HG03159 (cell line): ENCODE measurements around the gene MCL1.
"Not testable (repeated sequence)": the region's sequence is repeated elsewhere in the genome, so short reads cannot be mapped to it uniquely, and the experiment has no call there.

ENCODE experiments used
- ATAC-seq: cut with Tn5 transposase; IDR thresholded peaks from one replicate; pipeline ENCODE4 v1.9.1; 2021; ENCODE audit warnings: mild to moderate bottlenecking, moderate library complexity; ENCODE audit not compliant: unreplicated experiment

Gene MCL1

GRCh38 chr1:150603711-150604110 is 24.3 kb upstream of the MCL1 start:
- no peak for ATAC-seq

- not testable (repeated sequence) for ATAC-seq
Measured at GRCh38 chr1:150602372-150602771, 23.0 kb upstream of the MCL1 start.

- no peak for ATAC-seq
Measured at GRCh38 chr1:150601540-150601939, 22.1 kb upstream of the MCL1 start.

GRCh38 chr1:150598346-150598745 is 18.9 kb upstream of the MCL1 start:
- not testable (repeated sequence) for ATAC-seq

GRCh38 chr1:150596976-150597375 is 17.6 kb upstream of the MCL1 start:
- ATAC-seq = no peak

GRCh38 chr1:150596095-150596892 is 16.9 kb upstream of the MCL1 start:
- ATAC-seq = no peak

- no peak for ATAC-seq
Measured at GRCh38 chr1:150582371-150582770, 3.0 kb upstream of the MCL1 start.

GRCh38 chr1:150581962-150582361 is 2.6 kb upstream of the MCL1 start:
- not testable (repeated sequence) for ATAC-seq

GRCh38 chr1:150581437-150581836 is 2.0 kb upstream of the MCL1 start:
- ATAC-seq = not testable (repeated sequence)

- not testable (repeated sequence) for ATAC-seq
Measured at GRCh38 chr1:150580966-150581365, 1.6 kb upstream of the MCL1 start.

- no peak for ATAC-seq
Measured at GRCh38 chr1:150579945-150580642, 684 bp upstream of the MCL1 start.

- no peak for ATAC-seq
Measured at GRCh38 chr1:150578272-150579109, 919 bp downstream of the MCL1 start.

GRCh38 chr1:150577557-150578271 is 1.7 kb downstream of the MCL1 start:
- ATAC-seq = no peak

GRCh38 chr1:150576794-150577556 is 2.4 kb downstream of the MCL1 start:
- no peak for ATAC-seq

GRCh38 chr1:150576367-150576711 is 3.1 kb downstream of the MCL1 start:
- ATAC-seq = no peak

GRCh38 chr1:150575518-150576366 is 3.7 kb downstream of the MCL1 start:
- ATAC-seq = no peak

- ATAC-seq = no peak
Measured at GRCh38 chr1:150575072-150575489, 4.3 kb downstream of the MCL1 start.

GRCh38 chr1:150574260-150575071 is 4.9 kb downstream of the MCL1 start:
- no peak for ATAC-seq
